HG03066 (cell line): ENCODE data around the gene DNAJB5.
"Not testable (repeated sequence)": the region's sequence is repeated elsewhere in the genome, so short reads cannot be mapped to it uniquely, and the experiment has no call there.

ENCODE experiments used
- ATAC-seq: cut with Tn5 transposase; IDR thresholded peaks from one replicate; pipeline ENCODE4 v1.9.1; 2021; ENCODE audit warnings: low read depth; ENCODE audit not compliant: unreplicated experiment

Gene DNAJB5

GRCh38 chr9:34998266-34998665 is 8.7 kb downstream of the DNAJB5 start:
- ATAC-seq = no peak

DNA sequence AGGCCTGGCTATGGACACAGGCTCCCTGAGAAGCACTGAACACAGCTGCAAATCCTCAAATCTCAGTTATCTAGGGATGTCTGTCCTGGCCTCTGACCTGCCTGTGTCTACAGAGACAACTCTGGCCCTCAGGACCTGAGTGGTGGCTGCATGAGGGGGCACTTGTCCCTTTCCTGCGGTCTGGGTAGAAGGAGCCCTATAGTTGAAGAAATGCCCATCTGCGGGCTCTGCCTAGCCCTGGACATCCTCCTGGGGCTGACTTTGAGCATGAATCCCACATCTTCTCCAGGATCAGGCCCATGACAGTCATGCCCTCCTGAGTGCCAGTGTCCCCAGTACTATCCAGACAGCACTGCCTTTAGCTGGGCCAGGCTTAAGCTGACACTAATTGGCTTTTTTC is 10.0 kb downstream of the DNAJB5 start:
- ATAC-seq = no peak

- no peak for ATAC-seq
These were observed 11.2 kb downstream of the DNAJB5 start for GRCh38 chr9:35000535-35001284.

GRCh38 chr9:35001285-35001677 is 11.7 kb downstream of the DNAJB5 start:
- ATAC-seq = no peak

DNA sequence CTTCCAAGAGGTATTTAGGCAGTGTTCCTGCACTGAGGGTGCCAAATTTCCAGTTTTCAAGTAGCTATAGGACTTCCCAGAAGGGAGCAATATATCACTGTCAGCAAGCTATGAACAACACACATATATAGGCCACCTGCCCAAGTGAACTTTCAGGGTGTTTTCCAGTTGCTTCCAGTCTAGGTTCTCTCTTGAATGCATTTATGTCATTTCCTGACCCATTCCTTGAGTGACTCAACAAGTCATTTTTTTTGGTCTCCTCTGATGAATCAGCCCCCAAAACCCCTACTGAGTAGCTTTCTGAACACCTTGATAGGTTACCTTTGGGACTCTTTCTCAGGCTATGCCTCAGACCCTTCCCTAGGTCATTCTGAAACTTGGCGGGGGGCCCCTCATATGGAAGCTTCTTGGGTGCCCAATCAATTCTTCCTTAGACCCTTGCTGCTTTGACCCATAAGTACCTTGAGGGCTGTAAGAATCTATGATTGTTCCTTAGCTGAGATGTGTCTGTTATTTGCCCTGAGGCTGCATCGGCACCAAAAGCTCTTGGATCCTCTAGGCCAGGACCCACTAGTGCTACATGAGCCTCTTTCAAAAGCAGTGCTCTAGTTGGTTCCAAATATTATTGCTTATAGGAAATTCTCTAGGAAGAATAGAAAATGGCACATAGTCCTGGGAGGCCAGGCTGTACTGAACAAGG is 12.4 kb downstream of the DNAJB5 start:
- ATAC-seq = no peak

- ATAC-seq = no peak
These were observed 13.1 kb downstream of the DNAJB5 start for GRCh38 chr9:35002623-35003022.

DNA sequence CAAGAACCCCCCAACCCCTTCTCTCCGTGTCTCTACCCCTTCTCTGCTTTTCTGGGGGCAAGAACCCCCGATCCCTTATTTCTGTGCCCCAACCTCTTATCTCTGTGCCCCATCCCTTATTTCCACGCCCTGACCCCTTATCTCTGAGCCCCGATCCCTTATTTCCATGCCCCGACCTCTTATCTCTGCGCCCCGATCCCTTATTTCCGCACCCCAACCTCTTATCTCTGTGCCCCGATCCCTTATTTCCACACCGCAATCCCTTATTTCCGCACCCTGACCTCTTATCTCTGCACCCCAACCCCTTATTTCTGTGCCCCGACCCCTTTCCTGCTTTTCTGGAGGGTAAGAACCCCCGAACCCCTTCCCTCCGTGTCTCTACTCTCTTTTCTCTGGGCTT is 14.8 kb downstream of the DNAJB5 start:
- ATAC-seq = not testable (repeated sequence)

DNA sequence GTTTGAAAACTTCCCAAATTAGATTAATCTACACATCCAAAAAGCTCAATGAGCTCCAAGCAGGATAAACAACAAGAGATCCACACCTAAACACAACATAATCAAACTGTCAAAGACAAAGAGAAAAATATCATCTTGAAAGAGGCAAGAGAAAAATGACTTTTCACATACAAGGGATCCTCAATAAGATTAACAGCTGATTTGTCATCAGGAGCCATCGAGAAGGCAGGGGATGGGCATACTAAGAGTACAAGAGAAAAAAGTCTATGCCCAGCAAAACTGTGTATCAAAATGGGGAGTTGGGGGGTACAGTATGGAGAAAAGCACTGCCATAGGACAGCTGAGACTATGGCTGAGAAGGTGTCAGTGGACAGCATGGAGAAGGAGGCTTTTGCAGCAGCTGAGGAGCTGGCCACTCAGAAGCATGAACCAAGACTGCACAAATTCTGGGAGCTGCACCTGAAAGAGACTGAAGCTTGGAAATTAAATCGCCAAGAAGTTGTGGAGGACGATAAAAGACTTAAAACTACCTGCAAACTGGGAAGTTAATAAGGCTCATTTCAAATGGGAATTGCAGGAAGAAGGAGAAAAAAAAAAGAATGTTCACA is 20.9 kb downstream of the DNAJB5 start:
- no peak for ATAC-seq

DNA sequence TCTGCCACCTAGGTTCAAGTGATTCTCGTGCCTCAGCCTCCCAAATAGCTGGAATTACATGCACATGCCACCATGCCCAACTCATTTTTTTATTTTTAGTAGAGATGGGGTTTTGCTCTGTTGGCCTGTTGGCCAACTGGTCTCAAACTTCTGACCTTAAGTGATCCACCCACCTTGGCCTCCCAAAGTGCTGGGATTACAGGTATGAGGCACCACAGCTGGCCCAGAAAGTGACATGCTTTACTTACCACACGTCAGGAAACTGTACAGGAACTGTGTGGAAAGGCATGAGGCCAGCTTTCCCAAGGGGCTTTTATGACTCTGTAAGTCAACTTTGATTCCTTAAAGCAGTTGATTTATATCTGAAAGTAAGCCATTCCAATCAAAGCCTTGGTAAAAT is 25.0 kb downstream of the DNAJB5 start:
- no peak for ATAC-seq

DNA sequence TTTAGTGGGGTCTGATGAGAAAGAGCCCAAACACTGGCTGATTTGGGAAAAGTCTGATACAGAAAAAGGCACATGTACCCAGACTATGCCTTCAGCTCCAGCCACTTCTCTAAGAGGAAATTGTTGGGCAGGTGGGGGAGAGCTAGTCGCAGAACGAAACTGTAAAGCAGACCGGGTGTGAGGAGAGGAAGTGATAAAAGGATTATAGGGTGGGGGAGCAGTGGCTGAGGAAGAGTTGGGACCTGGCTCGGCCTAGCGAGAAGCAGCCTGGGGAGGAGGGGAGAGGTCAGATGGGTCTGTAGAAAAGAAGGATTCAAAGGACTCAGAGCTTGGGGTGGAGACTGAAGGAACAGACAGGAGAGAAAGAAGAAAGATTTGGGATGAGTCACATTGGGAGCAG is 33.9 kb downstream of the DNAJB5 start:
- not testable (repeated sequence) for ATAC-seq

DNA sequence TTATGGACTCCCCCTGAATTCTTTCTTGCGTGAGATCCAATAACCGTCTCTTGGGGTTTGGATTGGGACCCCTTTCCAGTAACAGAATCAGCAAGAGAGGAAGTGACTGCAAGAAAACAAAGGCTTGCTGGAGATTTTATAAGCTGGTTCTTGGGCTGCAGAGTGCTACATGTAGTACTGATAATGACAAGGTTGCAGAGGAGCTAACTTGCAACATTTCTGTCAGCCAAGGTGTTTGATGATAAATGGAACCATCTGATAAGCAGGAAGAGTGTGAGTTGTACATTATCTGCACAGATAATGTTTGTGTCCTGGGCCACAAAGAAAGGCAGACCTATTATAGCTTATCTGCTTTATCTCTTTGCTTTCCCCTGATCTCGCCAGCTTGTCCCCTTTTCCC is 37.1 kb downstream of the DNAJB5 start:
- ATAC-seq = no peak

DNA sequence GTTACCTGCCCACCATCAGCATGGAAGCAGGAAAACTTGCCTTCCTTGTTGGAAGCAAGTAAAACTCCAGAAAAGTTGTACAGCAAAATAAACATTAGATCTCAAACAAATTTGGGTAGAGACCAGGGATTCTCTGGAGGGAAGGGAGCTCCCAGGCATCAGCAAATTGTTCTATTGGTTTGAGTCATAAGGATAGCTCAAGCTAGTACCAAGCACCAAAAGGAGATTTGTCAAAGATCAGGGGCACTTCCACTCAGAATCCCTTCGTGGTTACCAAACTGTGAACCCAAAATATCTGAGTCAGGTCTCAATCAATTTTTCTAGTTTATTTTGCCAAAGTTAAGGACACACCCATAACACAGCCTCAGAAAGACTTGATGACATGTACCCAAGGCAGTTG is 37.8 kb downstream of the DNAJB5 start:
- no peak for ATAC-seq

DNA sequence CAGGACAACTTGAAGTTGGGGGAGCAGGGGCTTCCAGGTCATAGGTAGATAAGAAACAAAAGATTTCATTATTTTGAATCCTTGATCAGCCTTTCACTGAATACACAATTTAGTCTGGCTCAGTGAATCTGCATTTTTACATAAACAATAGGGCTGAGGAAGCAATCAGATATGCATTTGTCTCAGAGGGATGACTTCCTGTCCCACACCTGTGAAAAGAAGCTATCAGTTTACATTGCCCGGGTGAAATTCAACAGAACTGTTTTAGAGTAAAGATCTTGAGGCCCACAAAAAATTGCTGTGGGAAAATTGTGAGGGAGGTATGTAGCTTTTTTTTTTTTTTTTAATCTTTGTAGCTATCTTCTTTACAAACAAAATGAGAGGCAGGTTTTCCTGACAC is 38.3 kb downstream of the DNAJB5 start:
- ATAC-seq = no peak

DNA sequence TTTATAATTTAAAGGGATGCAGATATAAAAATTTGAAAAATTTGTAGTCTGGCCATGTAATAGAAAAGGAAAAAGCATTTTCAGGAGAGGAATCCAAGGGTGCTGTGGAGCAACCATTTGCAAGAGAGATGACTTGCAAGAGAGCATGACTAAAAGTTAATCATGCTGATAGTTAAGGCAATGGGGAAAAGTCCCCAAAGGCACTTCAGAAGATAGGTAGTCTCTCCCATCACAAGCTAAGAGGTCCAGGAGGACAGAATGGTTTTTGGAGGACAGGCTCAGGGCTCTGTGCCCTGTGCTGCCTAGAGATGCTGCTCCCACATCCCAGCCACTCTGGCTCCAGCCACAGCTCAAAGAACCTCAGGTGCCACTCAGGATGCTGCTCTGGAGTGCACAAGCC is 38.8 kb downstream of the DNAJB5 start:
- ATAC-seq = no peak

GRCh38 chr9:35029241-35029640 is 39.7 kb downstream of the DNAJB5 start:
- no peak for ATAC-seq

GRCh38 chr9:35029852-35030251 is 40.3 kb downstream of the DNAJB5 start:
- ATAC-seq = no peak

GRCh38 chr9:35033101-35033500 is 43.6 kb downstream of the DNAJB5 start:
- no peak for ATAC-seq

DNA sequence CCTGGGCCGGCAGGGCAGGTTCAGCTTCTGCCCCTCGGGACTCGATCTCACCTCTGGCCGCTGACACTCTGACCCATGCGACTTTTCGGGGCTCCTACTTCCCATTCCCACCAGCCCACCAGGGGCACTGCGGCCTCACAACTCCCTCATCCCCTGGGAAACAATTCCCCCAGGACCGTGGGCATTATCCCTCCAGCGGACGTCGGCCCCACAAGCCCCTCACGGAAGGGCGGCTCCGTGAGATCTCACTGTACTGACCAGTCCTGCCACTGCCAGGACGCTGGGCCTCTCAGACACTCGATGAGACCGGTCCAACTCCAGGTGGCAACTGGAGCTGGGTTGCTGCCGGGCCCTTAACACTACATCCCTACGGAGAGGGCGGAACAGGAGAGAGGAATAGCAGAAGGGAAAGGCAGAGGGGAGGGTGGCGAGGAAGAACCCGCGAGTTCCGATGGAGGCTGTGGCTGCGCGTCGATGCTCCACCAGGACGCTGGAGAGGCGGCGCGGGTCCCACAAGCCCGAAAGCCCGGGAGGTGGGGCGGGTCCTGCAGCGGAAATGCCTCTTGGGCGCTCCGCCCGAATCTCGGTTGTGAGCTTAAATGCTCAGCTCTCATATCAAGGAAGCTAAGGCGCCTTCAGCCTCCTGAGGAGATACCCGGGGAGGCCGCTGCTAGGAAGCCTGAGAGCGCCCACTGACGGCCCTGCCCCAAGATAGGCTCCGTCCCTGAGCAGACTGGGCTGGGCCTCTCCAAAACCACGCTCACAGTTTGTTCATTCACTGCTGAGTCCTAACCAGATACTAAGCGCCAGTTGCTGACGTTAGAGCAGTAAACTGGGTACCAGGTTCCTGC is 46.5 kb downstream of the DNAJB5 start:
- ATAC-seq = no peak

- ATAC-seq = no peak
These were observed 52.6 kb downstream of the DNAJB5 start for GRCh38 chr9:35042081-35042604.

DNA sequence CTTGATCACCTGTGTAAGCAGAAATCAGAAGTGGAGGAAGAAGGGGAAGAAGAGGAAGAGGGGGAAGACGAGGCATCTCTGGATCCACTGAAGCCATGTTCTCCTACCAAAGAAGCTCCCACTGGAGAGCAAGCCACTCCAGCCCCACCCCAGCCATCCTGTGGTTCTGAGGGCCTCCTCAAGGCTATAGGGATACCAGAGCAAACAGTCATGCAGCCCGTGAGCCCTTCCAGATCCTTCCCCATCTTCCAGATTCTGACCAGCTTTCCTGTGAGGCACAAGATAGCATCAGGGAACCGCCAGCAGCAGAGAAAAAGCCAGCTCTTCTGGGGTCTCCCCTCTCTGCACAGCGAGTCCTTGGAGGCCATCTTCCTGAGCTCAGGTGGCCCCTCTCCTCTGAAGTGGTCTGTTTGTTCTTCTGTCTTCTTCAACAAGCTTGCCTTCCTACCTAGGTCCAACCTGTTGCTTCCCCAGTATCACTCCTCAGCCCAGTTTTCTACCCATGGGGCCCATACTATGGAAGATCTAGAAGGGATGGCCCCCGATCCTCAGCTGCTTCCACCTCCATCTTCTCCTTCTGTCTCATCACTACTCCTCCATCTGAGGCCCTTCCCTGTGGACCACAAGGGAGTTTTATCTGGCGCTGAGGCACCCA is 53.5 kb downstream of the DNAJB5 start:
- no peak for ATAC-seq
